GM21367 (cell line): Measurements from ENCODE around the gene THOC5.

Source experiments
- ATAC-seq: cut with Tn5 transposase; IDR thresholded peaks from one replicate; pipeline ENCODE4 v1.9.1; 2021; ENCODE audit not compliant: unreplicated experiment

Gene THOC5

DNA sequence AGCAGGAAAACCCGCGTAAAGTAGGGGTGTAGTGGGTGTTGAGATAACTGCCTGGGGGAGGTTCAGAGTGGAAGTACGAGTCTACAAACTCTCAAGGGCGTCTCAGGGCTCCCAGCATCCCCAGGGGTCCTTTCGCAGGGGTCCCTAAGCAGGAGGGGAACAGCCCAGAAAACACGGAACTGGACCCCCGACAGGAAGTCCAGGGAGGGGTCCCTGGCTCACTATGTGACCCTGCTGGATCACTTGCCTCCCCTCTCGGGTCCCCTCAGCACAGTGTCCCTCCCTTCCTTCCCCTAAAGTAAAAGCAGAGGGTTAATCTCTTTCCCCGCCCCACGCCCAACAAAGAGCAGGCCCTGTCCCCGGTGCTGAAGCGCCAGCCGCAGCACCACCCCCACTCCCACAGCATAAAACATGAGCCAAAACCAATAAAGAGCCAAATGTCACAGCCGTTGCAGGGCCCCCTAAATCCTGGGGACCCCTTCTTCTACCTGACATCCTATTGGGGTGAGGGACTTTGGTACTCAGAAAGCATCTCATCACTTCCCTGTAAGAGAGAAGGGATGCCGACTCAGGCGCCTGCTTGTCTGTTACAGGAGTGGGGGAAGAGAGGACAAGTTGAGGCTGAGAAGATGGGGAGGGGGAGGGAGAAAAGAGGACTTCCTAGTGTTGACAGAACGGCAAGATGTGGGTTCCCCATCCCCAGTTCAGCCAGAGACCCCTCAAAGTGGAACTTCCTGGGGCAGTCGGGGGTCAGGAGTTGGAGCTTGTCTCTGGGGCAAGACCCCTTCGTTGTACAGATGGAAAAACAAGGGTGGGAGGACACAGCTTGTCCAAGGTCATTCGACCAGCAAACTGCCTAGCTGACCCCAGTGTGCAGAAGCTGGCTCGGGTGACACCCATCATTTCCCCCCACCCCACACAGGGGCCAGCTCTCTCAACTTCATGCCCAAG is 75.0 kb downstream of the THOC5 start:
- no peak for ATAC-seq

DNA sequence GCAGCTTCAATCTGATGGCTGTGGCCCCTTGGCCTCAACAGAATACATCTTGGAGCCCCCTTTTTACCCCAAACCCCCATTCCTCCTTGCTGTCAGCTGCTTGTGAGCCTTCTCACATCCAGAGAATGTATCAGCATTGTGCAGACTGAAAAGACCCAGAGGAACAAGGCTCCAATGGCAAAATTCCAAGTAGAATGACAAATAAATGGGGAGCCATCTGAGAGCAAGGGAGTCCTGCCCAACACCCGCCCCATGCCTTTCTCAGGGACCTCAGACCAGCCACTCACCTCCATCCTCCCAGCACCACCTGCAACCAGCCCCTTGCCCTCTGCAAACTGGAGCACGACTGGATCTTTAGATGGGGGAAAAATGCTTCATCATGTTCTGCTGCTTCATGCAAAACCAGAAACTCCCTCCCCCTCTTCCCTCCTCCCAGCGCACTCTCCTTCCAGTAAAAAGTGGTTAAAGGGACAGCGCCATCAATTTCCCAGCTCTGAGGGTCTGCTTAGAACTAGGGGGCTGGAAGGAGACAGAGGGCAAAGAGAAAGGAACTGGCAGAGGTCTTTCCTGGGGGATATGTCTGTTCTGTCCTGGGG is 75.7 kb downstream of the THOC5 start:
- ATAC-seq, result no peak

DNA sequence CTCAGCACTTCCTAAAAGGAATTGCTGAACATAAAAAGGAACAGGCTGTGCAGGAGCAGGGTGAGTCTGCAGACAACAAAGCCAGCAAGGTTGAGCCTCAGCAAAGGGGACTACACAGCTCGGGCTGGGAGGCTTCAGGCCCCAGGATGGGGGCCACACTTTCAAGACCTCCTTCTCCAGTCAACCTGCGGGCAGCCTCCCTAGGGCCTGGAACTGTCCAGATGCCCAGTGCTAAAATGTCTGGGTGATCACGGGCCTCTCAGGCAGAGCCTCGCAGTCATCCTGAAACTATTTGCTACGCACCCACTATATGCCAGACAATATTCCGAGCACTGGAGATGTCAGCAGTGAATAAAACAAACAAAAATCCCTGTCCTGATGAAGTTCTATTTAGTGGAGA is 77.4 kb downstream of the THOC5 start:
- ATAC-seq, result no peak

DNA sequence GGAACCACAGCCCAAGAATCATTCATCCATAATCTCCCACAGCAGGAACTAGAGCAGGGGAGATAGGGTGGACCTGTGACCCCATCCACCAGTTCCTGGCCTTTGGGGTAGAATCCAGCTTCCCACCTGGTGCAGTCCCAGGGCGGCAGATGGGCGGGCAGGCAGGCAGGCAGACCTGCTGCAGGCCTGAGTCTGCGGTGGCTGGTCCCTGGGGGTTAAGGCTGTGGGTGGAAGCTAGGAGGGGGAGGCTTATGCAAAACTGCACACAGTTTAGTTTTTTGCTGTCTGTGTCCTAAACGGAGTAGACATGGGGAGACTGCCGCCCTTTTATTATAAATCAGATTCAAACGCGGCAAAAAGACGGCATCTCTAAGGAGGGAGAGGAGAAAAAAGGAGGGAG is 78.0 kb downstream of the THOC5 start:
- no peak for ATAC-seq

DNA sequence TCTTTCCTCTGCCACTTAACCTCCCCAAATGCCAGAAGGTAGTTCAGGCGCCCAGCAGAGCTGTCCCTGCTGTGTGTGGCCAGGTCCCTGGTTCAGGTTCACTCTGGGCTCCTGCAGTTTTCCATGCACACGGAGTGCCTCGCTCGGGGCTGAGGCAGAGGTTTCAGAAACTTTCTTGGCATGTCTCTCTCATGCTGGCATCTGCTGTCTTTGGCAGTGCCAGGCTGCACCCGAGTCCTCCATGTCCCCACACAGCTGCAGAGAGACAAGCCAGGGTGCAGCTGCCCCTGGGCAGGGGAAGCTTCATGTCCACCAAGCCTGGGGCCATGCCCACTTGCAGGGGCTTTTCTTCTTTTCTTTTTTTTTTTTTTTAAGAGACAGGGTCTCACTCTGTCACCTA is 80.6 kb downstream of the THOC5 start:
- ATAC-seq, result no peak

DNA sequence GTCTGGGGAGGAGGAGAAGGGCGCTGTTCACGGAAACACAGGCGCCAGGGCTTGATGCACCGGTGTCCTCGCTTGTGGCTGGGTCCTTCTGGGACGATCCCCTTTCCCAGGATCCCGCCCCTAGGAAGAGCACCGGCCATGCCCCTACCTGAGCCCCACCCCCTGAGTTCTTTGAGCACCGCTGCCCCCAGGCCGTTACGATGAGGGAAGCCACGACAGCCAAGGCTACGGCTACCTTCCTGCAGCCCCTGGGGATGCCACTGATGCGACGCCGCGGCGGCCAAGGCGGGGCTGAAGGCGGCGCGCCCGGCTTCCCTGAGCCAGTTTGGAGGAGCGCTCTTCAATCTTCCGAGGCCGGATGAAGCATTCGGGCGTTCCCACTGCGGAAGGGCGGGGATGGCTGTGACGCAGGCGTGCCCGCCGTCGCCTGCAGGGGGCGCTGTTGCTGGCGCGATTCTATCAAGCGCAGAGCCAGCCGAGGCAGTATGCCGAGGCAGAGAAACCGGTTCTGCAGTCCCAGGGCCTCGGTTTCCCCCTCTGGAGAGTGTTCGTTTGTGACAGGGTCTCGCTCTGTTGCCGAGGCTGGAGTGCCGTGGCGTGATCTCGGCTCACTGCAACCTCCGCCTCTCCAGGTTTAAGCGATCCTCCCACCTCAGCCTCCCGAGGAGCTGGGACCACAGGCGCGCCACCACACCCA is 83.2 kb downstream of the THOC5 start:
- no peak for ATAC-seq

DNA sequence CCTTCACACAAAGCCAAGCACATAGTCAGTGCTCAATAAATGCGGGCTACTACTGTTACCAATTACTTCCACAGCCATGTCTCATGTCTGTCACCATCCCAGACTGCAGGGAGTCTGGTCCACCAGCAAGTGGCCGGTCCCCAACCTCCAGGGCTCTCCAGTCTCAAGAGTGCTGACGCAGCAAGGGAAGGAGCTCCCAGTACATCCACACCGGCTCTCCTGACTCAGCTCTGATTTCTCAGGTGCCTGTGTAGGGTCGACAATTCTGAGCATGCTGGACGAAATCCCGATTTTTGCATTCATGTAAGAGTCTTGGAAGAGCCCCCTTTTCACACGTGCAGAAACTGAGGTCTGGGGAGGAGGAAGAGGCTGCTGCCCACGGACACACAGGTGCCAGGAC is 83.8 kb downstream of the THOC5 start:
- ATAC-seq, result no peak

DNA sequence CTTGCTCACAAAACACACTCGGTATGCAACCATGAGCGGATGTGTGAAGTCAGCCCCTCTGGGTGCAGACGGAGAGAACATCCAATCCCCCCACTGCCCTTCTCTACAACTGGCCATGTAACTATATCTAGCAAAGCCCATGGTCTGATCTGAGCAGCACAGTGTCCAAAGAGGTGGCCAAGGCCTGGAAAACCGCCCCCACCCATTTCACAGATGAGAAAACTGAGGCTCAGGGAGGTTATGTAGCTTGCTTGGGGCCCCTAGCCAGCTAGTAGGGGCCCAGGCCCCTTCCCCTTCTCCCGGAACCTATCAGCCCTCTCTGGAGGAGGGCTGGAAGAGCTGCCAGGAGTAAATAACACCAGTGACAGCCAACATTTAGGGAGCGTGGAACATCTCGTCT is 89.0 kb downstream of the THOC5 start:
- ATAC-seq, result no peak

DNA sequence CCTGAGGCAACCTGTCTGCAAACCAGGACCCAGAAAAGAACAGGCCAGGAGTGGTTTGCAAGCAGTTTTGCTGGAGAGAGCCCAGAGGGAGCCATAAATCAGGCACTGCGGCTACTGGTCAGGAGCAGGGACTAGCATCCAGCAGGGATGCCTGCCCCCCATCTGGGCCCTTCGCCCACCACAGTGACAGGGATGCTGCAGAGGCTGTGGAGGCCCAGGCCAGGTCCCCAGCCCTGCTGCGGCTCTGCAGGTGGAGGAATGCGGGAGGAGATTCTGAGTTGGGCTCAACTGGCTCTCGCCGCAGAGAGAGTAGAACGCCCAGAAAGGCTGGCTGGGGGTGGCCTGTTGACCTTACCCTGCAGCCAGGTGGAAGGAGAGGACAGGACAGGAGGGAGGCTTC is 89.9 kb downstream of the THOC5 start:
- no peak for ATAC-seq

DNA sequence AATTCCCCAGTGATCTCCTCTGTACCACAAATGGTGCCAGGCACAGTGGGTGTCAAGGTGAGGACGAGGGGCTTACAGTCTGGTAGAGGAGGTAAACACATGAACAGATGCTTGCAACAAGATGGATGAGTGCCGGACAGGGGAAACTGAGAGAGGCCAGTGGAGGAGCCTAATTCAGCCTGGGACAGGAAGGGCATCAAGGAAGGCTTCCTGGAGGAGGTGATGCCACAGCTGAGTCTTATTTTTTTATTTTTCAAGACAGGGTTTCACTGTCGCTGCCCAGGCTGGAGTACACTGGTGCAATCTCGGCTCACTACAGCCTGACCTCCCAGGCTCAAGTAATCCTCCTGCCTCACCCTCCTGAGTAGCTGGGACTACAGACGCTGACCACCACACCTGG is 92.3 kb downstream of the THOC5 start:
- no peak for ATAC-seq

DNA sequence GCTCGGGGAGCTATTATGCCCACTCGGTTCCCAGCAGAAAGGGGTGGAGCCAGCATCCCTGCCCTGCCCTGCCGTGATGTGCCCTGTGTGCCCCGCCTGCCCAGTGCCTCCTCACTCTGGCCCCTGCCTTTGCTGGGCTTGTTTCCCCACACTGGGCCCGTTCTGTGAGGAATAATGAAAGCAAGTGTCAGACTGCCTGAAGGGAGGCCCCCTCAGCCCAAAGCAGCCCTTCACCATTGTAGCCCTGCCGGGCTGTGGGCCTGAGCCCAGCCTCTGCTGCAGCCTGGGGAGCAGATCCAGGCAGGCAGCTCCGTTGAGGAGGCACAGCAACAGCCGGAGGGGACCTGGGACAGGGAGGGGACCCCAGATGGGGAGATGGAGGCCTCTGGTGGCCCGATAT is 93.8 kb downstream of the THOC5 start:
- ATAC-seq, result no peak

DNA sequence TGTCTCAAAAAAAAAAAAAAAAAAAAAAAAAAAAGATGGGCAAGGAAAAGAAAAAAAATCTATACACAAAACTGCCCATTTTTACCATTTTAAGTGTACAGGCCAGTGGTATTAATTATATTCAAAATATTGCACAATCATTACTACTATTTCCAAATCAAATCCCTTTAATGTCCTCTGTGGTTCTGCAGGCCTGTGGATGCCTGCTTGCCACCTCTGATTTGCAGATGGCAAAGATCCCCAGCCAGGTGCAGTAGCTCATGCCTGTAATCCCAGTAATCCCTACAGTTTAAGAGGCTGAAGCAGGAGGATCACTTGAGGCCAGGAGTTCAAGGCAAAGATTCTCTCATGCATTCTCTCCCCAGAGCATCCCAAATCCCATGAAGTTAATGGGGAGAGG is 95.0 kb downstream of the THOC5 start:
- no peak for ATAC-seq

DNA sequence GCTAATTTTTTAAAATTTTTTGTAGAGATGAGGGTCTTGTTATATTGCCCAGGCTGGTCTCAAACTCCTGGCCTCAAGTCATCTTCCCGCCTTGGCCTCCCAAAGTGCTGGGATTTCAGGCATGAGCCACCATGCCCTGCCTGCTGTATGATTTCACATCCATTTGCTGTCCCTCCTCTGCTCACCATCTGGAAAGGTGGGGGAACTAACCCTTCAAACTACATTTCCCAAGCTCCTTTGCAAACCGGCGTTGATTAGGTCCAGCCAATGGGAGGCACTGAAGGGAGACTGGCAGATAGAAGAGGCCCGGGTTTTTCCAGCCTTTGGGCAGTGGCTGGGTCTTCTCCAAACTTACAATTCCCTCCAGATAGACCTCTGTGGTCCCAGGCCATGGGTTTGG is 95.8 kb downstream of the THOC5 start:
- no peak for ATAC-seq

DNA sequence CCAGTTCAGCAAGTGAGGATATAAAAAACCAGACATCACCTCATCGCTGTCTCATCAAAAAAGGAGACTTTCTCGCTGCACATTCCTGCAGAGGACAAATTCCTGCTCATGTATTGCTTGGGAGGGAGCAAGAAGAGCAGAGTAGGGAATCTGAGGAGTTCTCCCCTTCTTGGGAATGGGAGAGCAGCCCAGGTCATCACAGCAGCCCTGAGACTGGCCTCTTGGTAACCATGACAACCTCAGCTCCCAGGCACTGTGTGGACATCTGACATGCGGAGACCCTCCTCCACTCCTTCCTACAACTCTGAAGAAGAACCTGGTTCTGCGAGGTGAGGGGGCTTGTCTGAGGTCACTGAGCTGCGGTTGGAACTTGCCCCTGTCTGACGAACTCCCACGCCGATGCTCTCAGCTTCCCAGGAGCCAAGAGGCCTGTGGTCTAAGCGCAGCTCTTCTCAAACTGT is 97.3 kb downstream of the THOC5 start:
- no peak for ATAC-seq
